HepG2 (cell line): ENCODE data around the gene C2orf92. TPM values are rescaled to one million over a fixed set of nuclear protein-coding genes. Genes with fewer than 3 reads are reported as not detected.

Source experiments
- DNMT1 ChIP-seq: sonication (generic); formaldehyde crosslinking; IDR thresholded peaks from 2 replicates; pipeline ENCODE4 v1.5.1; 2020; ENCODE audit warnings: mild to moderate bottlenecking, missing genetic modification reagents
- GTF2F1 ChIP-seq: fragments of 150-350 bp; IDR thresholded peaks from 2 replicates; pipeline ENCODE4 v1.6.1; 2014; ENCODE audit warnings: low read length
- RARA ChIP-seq: IDR thresholded peaks from 2 replicates; pipeline ENCODE4 v1.6.1; 2016; ENCODE audit warnings: missing genetic modification reagents, missing compliant biosample characterization
- TAF15 ChIP-seq: fragments of 200-400 bp; formaldehyde crosslinking; IDR thresholded peaks from one replicate; pipeline ENCODE4 v1.6.1; 2018; ENCODE audit warnings: mild to moderate bottlenecking, low read depth, low read length; ENCODE audit not compliant: poor library complexity, severe bottlenecking
- TGIF2 ChIP-seq: IDR thresholded peaks from 2 replicates; pipeline ENCODE4 v1.6.1; 2016; ENCODE audit warnings: control low read depth, missing compliant biosample characterization
- ZSCAN22 ChIP-seq: sonication (generic); formaldehyde crosslinking; IDR thresholded peaks from 2 replicates; pipeline ENCODE4 v1.4.0; 2020; ENCODE audit warnings: mild to moderate bottlenecking, missing genetic modification reagents
- polyA plus RNA-seq, 8 experiments: library from polyadenylated mRNA; depleted of rRNA in 3 of 8; stranded (reverse) in 7 of 8; unstranded in 1 of 8; fragments of >200 nt; fragmentation: Illumina TruSeq in 4 of 8; extraction: Trizol in 4 of 8; gene quantifications; 2 replicates each; pipeline versions ENCODE4 v1.2.1 to v1.2.3, GENCODE V29; 2011 to 2016; ENCODE audit warnings: low read depth in 4 of 8, missing spikeins in 1 of 8, mixed read lengths in 1 of 8; ENCODE audit not compliant: insufficient read depth in 1 of 8
- total RNA-seq, 5 experiments: library from RNA; depleted of rRNA; stranded (reverse); fragments of >200 nt; fragmentation: Illumina TruSeq; extraction: Trizol; gene quantifications; 2 replicates each; pipeline ENCODE4 v1.2.3, GENCODE V29; 2016; ENCODE audit warnings: low read depth in 1 of 5
- TF ChIP-seq, protein P1 (sequence below): sonication (generic); formaldehyde crosslinking; IDR thresholded peaks from 2 replicates; pipeline ENCODE4 v1.4.0; 2020; ENCODE audit warnings: mild to moderate bottlenecking, missing genetic modification reagents, borderline replicate concordance
- TF ChIP-seq, protein P2 (sequence below): sonication (generic); formaldehyde crosslinking; IDR thresholded peaks from 2 replicates; pipeline ENCODE4 v1.4.0; 2020; ENCODE audit warnings: missing genetic modification reagents
- TF ChIP-seq, protein P3 (sequence below): sonication (generic); formaldehyde crosslinking; IDR thresholded peaks from 2 replicates; pipeline ENCODE4 v1.5.0; 2020; ENCODE audit warnings: mild to moderate bottlenecking, missing genetic modification reagents, borderline replicate concordance
- TF ChIP-seq, protein P4 (sequence below): sonication (generic); formaldehyde crosslinking; IDR thresholded peaks from 2 replicates; pipeline ENCODE4 v1.4.0; 2020; ENCODE audit warnings: missing genetic modification reagents

C2orf92 gene
- total and polyA plus RNA-seq, 2 of the 13 experiments (the other 11 are each of a cell fraction or from before 2014, with no cell fraction given) = 4.9 to 5.0 TPM

DNA sequence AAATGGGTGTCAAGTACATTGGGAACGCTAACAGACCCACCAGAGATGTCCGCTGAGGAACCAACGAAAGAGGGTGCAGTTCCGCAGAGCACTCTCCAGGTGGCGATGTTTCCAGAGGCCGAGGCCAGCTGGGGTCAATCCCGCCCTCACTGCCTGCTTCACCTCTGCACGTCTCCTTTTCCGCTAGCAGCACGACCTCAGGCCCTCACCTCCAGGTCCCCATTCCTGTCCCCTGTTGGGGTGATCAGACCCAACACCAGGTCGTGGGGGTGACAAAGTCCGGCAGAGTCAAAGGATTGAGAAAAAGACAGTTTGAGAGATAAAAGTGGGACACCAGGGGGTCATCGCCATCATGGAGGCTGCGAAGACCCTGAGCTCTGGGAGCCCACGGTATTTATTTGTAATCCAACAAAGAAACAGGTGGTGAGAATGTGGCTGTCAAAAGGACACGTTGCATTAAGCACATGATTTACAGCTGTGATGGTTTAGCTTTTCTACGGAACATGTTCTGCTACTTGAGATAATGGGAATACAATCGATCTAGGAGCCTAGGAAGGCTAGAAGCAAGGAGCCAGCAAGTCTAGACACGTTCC is 71.2 kb downstream of the C2orf92 start (continued):
- TF ChIP-seq, protein P1, sequence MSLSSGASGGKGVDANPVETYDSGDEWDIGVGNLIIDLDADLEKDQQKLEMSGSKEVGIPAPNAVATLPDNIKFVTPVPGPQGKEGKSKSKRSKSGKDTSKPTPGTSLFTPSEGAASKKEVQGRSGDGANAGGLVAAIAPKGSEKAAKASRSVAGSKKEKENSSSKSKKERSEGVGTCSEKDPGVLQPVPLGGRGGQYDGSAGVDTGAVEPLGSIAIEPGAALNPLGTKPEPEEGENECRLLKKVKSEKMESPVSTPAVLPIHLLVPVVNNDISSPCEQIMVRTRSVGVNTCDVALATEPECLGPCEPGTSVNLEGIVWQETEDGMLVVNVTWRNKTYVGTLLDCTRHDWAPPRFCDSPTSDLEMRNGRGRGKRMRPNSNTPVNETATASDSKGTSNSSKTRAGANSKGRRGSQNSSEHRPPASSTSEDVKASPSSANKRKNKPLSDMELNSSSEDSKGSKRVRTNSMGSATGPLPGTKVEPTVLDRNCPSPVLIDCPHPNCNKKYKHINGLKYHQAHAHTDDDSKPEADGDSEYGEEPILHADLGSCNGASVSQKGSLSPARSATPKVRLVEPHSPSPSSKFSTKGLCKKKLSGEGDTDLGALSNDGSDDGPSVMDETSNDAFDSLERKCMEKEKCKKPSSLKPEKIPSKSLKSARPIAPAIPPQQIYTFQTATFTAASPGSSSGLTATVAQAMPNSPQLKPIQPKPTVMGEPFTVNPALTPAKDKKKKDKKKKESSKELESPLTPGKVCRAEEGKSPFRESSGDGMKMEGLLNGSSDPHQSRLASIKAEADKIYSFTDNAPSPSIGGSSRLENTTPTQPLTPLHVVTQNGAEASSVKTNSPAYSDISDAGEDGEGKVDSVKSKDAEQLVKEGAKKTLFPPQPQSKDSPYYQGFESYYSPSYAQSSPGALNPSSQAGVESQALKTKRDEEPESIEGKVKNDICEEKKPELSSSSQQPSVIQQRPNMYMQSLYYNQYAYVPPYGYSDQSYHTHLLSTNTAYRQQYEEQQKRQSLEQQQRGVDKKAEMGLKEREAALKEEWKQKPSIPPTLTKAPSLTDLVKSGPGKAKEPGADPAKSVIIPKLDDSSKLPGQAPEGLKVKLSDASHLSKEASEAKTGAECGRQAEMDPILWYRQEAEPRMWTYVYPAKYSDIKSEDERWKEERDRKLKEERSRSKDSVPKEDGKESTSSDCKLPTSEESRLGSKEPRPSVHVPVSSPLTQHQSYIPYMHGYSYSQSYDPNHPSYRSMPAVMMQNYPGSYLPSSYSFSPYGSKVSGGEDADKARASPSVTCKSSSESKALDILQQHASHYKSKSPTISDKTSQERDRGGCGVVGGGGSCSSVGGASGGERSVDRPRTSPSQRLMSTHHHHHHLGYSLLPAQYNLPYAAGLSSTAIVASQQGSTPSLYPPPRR (CRISPR knock-in tag) = 0 out of 2 replicates have a peak, but pooled peaks have one; percentile 18
- TF ChIP-seq, protein P2, sequence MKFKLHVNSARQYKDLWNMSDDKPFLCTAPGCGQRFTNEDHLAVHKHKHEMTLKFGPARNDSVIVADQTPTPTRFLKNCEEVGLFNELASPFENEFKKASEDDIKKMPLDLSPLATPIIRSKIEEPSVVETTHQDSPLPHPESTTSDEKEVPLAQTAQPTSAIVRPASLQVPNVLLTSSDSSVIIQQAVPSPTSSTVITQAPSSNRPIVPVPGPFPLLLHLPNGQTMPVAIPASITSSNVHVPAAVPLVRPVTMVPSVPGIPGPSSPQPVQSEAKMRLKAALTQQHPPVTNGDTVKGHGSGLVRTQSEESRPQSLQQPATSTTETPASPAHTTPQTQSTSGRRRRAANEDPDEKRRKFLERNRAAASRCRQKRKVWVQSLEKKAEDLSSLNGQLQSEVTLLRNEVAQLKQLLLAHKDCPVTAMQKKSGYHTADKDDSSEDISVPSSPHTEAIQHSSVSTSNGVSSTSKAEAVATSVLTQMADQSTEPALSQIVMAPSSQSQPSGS (CRISPR knock-in tag) = 0 out of 2 replicates have a peak, but pooled peaks have one; percentile 36
- TF ChIP-seq GTF2F1 (no peak), TGIF2 (CRISPR knock-in tag) (no peak), TAF15 (no peak), RARA (peak; percentile 60), DNMT1 (CRISPR knock-in tag) (no peak), ZSCAN22 (CRISPR knock-in tag) (no peak)
- TF ChIP-seq, protein P3, sequence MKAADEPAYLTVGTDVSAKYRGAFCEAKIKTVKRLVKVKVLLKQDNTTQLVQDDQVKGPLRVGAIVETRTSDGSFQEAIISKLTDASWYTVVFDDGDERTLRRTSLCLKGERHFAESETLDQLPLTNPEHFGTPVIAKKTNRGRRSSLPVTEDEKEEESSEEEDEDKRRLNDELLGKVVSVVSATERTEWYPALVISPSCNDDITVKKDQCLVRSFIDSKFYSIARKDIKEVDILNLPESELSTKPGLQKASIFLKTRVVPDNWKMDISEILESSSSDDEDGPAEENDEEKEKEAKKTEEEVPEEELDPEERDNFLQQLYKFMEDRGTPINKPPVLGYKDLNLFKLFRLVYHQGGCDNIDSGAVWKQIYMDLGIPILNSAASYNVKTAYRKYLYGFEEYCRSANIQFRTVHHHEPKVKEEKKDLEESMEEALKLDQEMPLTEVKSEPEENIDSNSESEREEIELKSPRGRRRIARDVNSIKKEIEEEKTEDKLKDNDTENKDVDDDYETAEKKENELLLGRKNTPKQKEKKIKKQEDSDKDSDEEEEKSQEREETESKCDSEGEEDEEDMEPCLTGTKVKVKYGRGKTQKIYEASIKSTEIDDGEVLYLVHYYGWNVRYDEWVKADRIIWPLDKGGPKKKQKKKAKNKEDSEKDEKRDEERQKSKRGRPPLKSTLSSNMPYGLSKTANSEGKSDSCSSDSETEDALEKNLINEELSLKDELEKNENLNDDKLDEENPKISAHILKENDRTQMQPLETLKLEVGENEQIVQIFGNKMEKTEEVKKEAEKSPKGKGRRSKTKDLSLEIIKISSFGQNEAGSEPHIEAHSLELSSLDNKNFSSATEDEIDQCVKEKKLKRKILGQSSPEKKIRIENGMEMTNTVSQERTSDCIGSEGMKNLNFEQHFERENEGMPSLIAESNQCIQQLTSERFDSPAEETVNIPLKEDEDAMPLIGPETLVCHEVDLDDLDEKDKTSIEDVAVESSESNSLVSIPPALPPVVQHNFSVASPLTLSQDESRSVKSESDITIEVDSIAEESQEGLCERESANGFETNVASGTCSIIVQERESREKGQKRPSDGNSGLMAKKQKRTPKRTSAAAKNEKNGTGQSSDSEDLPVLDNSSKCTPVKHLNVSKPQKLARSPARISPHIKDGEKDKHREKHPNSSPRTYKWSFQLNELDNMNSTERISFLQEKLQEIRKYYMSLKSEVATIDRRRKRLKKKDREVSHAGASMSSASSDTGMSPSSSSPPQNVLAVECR = 0 out of 2 replicates have a peak, but pooled peaks have one; percentile 24
- TF ChIP-seq, protein P4, sequence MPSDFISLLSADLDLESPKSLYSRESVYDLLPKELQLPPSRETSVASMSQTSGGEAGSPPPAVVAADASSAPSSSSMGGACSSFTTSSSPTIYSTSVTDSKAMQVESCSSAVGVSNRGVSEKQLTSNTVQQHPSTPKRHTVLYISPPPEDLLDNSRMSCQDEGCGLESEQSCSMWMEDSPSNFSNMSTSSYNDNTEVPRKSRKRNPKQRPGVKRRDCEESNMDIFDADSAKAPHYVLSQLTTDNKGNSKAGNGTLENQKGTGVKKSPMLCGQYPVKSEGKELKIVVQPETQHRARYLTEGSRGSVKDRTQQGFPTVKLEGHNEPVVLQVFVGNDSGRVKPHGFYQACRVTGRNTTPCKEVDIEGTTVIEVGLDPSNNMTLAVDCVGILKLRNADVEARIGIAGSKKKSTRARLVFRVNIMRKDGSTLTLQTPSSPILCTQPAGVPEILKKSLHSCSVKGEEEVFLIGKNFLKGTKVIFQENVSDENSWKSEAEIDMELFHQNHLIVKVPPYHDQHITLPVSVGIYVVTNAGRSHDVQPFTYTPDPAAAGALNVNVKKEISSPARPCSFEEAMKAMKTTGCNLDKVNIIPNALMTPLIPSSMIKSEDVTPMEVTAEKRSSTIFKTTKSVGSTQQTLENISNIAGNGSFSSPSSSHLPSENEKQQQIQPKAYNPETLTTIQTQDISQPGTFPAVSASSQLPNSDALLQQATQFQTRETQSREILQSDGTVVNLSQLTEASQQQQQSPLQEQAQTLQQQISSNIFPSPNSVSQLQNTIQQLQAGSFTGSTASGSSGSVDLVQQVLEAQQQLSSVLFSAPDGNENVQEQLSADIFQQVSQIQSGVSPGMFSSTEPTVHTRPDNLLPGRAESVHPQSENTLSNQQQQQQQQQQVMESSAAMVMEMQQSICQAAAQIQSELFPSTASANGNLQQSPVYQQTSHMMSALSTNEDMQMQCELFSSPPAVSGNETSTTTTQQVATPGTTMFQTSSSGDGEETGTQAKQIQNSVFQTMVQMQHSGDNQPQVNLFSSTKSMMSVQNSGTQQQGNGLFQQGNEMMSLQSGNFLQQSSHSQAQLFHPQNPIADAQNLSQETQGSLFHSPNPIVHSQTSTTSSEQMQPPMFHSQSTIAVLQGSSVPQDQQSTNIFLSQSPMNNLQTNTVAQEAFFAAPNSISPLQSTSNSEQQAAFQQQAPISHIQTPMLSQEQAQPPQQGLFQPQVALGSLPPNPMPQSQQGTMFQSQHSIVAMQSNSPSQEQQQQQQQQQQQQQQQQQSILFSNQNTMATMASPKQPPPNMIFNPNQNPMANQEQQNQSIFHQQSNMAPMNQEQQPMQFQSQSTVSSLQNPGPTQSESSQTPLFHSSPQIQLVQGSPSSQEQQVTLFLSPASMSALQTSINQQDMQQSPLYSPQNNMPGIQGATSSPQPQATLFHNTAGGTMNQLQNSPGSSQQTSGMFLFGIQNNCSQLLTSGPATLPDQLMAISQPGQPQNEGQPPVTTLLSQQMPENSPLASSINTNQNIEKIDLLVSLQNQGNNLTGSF = no peak
